ENCODE results near the gene ERVV-1.

GRCh38 chr19:53007200-53007599 lies 6.5 kb upstream of the ERVV-1 start:
- no peak for TF ChIP-seq CTCF (conservative IDR thresholded peaks at IDR 0.05; ENCODE audit: low read length)
- TF ChIP-seq EZH2phosphoT487 (IDR thresholded peaks at IDR 0.05; ENCODE audit: borderline replicate concordance, low read depth, low read length): no peak
